AML-193 (cell line): ENCODE data around the gene PKDCC.

Experiments used
- DNase-seq, 2 experiments: peaks; one replicate each; lab custom pipeline; 2025; lab: John Stamatoyannopoulos, UW

Gene PKDCC

GRCh38 chr2:42105330-42106256 lies 57.8 kb downstream of the PKDCC start:
- peak; percentile 73 to 81 for DNase-seq

- DNase-seq: no peak
Observed at GRCh38 chr2:42106257-42106816, 58.5 kb downstream of the PKDCC start.

- no peak for DNase-seq
Observed at GRCh38 chr2:42107249-42108042, 59.6 kb downstream of the PKDCC start.
